ENCODE measurements around the gene RECK.

RECK gene

DNA sequence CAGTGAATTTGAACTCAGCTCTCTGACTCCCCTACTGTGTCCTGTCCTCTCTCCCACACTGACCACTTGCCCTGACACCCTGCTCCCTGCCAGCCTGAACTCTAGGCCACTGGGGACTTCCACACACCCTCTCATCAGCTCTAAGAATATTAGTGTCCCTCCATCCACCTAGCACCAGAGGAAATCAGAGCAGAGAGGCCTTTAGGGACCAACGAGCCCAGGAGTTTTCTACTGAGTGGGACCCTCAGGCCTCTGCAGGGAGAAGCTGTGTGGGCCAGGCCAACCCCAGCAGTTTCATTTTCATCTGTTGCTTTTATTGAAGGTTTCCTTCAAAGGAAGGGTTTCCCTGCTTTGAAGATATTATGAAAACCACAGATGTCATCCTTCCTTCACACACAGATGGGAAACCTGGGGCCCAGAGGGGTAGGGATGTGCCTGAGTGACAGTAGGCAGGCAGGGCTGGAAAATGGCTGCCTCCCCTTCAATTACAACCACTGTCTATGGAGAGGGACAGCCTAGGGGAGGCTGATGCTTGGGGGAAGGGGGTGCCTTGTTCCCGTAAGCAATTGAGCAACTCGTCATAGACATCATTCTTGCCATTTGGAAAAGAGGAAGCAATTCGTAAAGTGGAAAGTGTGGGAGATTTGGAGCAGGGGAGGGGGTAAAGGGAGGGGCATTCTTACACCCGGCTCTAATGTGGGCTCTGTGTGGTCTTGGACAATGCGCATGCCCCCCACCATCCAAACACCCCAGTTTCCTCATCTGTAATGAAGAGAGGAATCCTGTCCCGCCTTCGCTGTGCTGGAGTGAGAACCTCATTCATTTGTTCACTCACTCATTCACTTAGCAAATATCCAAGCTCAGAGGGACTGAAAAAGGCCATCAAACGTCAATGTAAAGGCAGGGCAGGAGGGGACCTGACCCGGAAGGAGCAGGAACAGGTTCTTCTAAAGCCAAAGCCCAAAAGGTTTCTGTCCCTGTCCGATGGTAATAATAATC is 103.7 kb downstream of the RECK start:
- no peak for DNase-seq (ENCODE audit: low read depth, low spot score)

DNA sequence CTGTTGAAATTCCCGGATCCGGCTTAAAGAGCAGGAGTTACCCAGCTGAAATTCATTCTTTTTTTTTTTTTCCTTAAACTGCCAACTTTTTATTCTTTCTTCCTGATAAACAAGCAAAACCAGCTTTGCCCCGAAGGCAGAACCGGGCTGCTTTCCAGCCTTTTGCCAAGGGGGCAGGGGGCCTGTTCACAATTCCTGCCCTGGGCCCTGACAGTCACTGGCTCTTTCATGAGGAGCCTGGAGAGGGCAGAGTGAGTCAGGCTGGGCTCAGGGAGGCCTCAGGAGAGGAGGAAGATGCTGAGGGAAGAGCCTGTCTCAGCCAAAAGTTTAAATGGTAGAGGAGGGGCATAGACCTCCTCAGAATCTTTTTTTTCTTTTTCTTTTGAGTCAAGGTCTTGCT is 104.6 kb downstream of the RECK start:
- DNase-seq (ENCODE audit: low read depth, low spot score), result peak; percentile 47

DNA sequence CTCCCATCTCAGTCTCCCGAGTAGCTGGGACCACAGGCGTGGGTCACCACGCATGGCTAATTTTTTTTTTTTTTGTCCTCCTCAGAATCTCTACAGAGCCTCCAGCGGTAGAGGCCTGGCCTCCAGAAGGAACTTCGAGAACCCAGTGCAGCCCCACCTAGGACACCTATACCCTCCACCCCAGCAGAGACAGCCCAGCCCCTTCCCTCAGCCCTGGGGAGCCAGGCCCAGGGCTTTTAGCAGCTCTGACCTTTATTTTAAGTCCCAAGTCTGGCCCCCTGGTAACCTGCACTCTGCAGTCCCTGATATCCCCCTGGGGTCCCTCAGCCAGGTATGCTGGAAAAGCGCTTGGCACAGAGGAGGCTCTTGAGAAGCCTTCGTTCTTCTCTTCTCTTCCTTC is 105.0 kb downstream of the RECK start:
- no peak for DNase-seq (ENCODE audit: low read depth, low spot score)

DNA sequence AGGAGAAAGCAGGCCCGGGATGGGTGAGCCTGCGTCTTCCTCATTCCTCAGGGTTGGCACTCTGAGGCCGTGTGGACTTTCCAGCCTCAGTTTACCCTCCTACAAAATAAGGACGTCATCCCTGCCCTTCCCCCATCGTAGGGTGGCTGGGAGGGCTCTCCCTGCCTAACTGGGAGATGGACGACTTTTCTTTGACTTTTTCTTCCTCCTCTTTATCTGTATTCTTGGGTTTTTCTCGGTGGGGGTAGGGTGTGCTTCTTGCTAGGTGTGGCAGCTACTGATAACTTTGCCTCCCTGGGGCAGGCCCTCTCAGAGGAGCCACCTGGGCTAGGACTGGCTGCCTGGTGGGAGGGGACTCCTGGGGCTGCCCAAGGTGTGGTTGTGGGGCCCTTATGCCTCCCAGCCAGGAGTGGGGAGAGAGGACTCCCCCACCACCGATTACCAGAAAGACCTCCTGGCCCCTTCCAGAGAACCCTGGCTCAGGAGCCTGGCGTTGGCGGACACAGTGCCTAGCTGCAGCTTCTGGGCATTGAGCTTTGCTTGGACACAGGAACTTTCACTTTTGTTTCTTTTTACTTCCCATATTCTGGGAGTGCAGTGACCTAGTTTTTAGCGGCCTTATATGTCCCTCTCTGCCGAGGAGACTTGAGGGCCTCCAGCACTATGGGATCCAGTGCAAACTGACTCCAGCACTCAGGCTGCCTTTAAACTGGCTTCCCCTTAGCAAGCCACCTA is 106.0 kb downstream of the RECK start:
- no peak for DNase-seq (ENCODE audit: low read depth, low spot score)

DNA sequence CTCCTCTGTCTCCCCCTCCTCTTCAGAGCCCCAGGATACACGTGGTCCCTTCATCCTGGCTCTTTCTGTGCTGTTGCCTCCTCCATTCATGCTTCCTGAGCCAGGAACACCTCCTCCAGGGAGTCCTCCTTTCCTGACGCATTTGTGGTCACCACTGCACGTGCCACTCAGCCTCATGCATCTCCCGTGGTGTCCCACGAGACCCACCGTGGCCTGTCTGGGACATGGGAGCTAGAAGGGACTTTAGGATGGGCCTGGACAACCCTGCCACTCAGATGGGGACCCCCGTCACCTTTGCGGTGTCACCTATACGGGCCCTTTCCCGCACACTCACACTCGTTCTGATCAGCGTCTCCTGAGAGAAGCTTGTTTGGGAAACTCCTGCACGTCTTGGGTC is 106.5 kb downstream of the RECK start:
- no peak for DNase-seq (ENCODE audit: low read depth, low spot score)

DNA sequence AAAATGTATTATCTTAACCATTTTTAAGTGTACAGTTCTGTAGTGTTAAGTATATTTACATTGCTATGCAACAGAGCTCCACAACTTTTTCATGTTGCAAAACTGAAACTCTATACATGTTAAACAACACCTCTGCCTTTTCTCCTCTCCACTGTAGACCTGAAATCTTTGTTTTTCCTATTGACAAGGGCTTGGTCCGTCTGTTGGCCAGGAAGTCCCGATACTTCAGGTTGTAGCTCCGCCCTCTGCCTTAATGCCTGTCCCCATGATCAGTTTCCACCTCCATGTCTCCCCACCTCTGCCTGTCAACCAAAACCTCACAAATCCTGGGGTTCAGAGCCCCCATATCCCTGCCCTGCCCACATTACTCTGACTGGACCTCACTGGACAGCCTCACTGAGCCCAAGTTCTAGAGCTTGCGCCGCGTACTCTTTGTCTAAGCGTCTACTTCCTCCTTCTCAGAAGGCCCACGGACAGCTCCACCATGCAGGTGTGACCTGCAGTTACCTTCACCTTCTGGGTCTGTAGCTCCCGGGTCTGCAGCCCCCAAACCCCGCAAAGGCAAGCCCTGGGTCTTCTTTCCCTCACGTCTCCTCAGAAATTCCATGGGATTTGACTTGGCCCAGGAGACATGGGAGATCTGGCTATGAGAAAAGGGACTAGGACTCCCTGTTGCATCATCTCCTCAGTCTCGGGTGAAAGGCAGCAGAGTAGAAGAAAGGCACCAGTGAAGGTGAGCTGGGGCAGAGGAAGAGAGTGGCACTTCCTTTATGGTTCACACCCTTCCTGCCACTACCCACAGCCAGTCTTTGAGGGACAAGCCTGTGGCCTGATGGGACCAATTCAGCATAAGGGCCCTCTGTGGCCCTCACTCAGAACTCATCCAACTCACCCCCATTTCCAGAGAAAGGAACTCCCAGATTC is 107.9 kb downstream of the RECK start:
- DNase-seq (ENCODE audit: low read depth, low spot score), result no peak

DNA sequence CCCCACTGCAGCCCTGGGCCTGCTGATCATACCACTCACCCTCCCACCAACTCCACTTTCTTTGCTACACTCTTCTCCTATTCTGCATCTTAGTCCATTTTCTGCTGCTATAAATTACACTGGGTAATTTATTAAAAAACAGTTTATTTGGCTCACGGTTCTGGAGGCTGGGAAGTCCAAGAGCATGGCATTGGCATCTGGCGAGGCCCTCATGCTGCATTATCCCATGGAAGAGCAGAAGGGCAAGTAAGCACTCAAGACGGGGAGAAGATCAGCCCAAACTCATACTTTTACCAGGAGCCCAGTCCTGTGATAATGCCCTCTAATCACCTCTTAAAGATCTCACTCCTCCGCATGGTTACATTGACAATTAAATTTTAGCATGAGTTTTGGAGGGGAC is 109.3 kb downstream of the RECK start:
- DNase-seq (ENCODE audit: low read depth, low spot score), result no peak

DNA sequence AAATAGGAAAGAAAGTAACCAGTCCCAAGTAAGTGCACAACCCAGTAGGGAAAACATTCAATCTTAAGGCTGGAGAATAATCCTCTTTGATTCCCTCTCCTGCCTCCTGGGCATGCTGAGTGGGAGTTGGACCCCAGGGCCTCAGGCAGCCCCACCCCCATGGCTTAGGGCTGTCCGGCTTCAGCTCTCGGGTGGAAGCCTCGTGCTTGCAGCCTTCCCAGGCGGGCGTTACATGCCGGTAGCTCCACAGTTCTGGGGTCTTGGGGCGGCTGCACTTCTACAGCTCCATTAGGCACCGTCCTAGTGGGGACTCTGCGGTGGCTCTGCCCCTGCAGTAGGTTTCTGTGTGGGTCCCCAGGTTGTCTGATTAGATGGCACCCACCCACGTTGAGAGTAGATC is 109.9 kb downstream of the RECK start:
- DNase-seq (ENCODE audit: low read depth, low spot score), result no peak

DNA sequence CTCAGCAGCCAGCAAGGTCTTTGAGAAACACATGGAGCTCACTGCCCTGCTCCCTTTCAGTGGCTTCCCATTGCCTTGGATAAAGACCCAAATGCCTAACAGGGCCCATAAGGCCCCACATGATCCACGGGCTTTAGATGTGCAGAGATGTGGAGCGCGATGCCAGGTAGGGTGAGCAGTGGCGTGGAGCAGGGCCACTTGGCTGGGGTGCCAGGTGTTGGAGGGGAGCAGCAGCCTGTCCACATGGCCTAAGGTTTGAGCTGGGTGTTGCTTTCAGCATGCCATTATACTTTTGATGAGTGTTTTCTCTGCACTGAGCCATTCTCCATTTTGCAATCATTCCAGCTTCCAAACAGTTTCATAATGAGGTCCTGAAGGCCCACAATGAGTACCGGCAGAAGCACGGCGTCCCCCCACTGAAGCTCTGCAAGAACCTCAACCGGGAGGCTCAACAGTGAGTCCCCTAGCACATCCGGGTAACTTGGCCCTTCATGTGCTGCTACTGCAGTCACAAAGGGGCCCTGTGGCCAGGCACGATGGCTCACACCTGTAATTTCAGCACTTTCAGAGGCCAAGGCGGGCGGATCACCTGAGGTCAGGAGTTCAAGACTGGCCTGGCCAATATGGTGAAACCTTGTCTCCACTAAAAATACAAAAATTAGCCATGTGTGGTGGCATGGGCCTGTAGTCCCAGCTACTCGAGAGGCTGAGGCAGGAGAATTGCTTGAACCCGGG is 110.9 kb downstream of the RECK start:
- DNase-seq (ENCODE audit: low read depth, low spot score), result no peak

DNA sequence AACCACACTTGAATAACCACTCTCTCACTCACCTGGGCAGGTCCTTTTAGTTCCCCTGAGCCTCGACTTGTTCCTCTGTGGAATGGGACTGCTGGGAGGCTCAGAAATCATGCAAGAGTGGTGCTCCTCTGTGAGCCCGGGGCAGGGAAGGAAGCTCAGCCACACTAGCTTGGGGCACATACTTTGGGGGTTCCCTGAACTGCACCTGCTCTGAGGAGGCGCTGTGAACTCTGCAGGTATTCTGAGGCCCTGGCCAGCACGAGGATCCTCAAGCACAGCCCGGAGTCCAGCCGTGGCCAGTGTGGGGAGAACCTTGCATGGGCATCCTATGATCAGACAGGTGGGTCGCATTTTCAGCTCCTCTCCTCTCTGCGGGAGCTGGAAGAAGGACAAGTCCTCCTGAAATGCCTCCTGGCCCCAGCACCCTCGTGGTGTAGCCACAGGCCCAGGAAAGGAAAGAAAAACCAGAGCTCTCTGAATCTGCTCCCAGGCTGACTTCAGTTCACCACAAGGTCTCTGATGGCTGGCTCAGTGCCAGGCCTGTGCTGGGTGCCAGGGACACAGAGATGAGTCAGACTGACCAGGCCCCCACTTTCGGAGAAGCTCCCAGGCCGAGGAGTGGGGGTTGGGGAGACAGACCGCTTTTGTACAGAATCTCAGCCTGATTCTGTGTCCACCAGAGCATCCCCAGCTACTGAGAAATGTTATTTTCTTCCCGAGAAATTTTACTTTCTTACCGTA is 111.8 kb downstream of the RECK start:
- no peak for DNase-seq (ENCODE audit: low read depth, low spot score)

DNA sequence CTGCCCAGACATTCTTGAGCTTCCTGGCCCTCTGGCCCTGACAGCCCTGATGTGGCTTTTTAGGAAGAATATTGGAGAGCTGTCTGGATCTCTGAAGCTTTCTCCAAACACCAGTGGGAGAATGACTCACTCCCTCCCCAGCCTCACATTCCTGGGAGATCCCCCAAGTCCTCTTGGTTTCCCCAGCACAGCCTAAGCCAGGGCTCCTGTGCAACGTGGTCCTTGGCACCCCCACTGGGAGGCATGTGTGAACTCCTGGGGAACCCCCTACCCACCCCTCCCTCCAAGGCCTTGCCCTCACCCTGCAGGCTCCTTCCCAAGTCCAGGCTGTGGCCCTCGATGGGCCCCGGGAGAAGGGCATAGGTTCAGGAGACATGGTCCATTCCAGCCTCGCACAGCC is 112.5 kb downstream of the RECK start:
- no peak for DNase-seq (ENCODE audit: low read depth, low spot score)

DNA sequence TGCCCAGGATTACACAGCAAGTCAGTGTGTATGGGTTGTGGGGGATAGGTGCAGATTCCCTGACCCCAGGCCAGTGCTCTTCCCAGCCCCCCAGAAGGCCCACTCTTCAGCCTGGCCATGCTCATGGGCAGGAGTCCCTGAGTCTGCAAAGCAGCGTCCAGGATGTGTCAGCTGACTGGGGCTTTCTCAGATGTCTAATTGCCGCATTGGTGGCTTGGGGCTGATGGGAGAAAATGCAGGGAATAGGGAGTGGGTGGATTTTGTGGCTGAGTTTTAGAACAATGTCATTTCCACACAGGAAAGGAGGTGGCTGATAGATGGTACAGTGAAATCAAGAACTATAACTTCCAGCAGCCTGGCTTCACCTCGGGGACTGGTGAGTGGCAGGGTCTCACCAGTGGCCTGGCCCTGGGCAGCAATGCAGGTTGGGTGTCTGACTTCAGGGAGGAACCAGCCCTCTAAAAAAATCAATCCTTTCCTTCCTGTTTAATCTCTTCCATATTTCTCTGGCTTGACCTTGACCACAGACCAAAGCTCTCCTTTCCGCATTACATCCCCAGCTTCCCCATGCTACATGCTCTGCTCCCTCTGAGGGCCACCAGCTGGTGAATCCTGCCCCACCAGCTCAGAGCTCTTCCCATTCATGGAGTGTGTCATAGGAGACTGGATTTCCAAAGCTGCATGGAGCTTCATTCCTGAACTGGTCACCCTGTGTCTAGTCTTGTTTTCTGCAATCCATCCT is 114.0 kb downstream of the RECK start:
- DNase-seq (ENCODE audit: low read depth, low spot score), result no peak

DNA sequence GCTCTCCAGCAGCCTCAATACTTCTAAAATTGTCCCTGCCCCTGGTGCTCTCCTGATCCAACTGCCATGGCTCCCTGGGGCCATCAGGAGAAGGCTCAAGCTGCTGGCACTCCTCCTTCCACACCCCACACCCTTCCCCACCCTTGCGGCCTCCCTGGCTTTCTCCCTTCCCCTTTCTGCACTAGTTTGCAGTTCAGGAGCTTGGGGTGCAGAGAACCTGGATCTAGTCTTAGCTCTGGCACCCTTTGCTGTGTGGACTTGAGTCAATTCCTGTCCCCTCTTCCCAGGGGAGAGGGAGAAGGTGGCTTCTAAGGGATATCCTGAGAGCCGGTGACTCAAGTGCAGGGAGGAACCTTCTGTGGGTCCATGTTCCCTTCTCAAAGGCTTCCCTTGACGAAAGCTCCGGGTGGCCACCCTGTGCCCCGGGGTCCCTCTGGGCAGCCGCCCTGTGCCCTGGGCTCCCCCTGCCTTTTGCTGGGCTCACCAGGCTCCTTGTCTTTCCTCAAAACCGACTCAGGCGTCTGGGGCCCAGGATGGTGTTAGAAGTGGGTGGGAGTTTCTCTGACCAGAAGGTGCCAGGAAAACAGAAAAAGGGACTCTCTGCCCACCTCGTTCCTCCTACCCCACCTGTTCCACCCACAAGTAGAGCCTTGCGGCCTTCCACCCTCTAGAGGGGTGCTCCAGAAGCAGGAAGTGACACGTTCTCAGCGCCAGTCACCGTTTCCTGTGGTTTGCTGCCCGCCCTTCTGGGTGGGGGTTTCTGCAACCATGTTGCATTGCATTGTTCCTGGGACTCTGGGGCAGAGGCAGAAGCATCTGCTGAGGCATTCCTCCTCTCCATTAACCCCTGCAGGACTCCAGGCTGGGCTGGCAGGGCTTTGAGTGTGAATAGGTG is 114.8 kb downstream of the RECK start:
- DNase-seq (ENCODE audit: low read depth, low spot score), result no peak

DNA sequence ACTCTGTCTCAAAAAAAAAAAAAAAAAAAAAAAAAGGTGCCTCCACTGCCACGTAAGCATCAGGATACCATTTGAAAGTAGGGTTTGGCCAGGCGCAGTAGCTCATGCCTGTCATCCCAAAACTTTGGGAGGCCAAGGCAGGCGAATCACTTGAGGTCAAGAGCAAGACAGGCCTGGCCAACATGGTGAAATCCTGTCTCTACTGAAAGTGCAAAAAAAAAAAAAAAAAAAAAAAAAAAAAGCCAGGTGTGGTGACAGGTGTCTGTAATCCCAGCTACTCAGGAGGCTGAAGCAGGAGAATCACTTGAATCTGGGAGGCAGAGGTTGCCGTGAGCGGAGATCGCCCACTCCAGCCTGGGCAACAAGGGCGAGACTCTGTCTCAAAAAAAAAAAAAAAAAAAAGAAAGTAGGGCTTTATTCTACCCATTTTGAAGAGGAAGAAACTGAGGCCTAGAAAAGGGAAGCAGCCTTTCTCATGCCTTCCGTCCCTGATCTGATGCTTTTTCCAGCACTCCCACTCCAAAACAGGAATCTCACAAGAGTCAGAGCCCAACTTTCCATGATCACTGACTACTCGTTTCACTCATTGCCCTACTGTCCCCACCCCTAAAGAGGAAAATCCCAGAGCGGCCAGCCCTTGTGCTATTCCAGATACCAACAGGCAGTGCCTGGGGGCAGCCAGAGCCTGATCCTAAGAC is 116.2 kb downstream of the RECK start:
- no peak for DNase-seq (ENCODE audit: low read depth, low spot score)

DNA sequence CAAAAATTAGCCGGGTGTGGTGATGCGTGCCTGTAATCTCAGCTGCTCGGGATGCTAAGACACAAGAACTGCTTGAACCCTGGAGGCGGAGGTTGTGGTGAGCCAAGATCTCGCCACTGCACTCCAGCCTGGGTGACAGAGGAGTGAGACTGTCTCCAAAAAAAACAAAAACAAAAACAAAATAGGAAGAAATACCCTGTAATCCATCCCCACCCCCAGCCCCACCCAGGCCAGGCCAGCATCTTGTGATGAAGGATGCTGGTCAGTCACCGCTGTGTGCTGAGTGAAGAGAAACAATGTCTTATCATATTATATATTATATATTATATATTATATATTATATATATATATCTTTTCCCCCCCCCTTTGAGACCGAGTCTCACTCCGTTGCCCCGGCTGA is 117.0 kb downstream of the RECK start:
- no peak for DNase-seq (ENCODE audit: low read depth, low spot score)

DNA sequence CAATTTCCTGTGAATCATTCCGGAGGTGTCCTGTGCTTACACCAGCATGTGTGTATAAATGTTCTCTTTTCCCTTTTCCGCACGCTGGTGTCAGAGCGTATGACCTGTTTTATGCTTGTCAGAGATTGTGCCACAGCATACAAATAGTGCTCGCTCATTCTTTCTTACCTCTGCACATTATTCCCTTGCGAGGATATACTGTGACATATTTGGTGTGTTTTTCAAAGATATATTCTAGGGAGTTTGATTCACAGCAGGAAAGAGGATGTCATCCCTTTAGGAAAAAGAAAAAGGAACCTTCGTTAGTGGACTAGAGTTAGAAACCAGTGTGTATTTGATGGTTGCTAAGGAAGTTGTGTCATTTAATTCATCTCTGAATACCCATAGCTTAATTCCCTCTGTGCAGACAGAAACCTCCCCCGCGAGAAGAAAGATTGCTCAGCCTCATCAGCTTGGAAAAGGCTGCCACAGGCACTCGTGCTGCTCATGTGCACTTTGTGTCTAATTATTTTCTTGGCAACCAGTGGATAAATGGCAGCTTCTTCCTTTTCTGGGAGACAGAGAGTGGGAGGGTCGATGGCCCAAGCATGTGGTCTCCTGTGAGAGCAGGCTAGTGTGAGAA is 117.7 kb downstream of the RECK start:
- no peak for DNase-seq (ENCODE audit: low read depth, low spot score)

DNA sequence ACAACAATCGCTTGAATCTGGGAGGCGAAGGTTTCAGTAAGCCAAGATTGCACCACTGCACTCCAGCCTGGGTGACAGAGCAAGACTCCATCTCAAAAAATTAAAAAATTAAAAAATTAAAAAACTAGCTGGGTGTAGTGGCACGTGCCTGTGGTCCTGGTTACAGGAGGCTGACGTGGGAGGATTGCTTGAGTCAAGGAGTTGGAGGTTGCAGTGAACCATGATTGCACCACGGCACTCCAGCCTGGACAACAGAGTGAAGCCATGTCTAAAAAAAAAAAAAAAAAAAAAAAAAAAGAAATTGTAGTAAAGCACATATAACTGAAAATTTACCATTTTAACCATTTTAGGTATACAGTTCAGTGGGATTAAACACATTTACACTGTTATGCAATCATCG is 119.4 kb downstream of the RECK start:
- DNase-seq (ENCODE audit: low read depth, low spot score), result no peak

DNA sequence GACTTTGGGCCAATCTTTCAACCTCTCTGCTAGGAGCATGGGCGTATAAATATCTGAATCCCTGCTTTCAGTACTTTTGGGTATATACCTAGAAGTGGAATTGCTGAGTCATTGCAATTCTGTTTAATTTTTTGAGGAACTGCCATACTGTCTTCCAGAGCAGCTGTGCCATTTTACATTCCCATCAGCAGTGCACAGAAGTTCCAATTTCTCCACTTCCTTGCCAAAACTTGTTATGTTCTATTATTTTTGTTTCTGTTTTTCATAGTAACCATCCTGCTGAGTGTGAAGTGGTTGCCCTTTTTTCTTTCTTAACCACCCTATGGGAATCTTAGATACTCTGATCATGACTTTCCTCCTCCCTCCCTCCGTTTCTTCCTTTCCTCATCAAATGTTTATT is 121.4 kb downstream of the RECK start:
- no peak for DNase-seq (ENCODE audit: low read depth, low spot score)

Data from ELF-1 (cell line).